ENCODE results near the gene GPAT3. TPM values are rescaled to one million over a fixed set of nuclear protein-coding genes. Genes with fewer than 3 reads are reported as not detected.
A peak's percentile ranks its signal among the peaks of the same experiment; 100 is the strongest.

The GPAT3 gene
- total RNA-seq, 1 donor = 0.36 TPM

- no peak for TF ChIP-seq CTCF (IDR thresholded peaks at IDR 0.05; ENCODE audit: extremely low read depth, low read depth, low read length)
- Histone ChIP-seq H3K27me3 (ENCODE audit: insufficient read depth, low read length) (no peaks in the 10 kb centered on the region), H3K4me2 (ENCODE audit: insufficient read depth, low read length) (peak overlapping the region; percentile 29), H4K20me1 (ENCODE audit: insufficient read depth, low read length) (no peaks in the 10 kb centered on the region), H3K36me3 (ENCODE audit: insufficient read depth, low read length) (no peaks in the 10 kb centered on the region), H3K4me1 (ENCODE audit: insufficient read depth, low read length) (peaks cover 28% of the 10 kb centered on the region), H3K79me2 (ENCODE audit: insufficient read depth, low read length) (no peaks in the 10 kb centered on the region), H3K9me3 (ENCODE audit: low read depth, low read length) (no peaks in the 10 kb centered on the region), H3K27ac (ENCODE audit: low read depth, low read length) (peak overlapping the region; percentile 82), H2AFZ (ENCODE audit: low read length) (peak overlapping the region; percentile 18), H3K4me3 (ENCODE audit: insufficient read depth, low read length) (no peak overlapping the region)
- DNase-seq (ENCODE audit: insufficient read length, low spot score, missing footprints) = no peak
Measured at GRCh38 chr4:83552924-83553323, 17.0 kb downstream of the GPAT3 start.

GRCh38 chr4:83556006-83556707 lies 20.2 kb downstream of the GPAT3 start:
- Histone ChIP-seq H2AFZ (ENCODE audit: low read length) (no peak overlapping the region), H3K4me1 (ENCODE audit: insufficient read depth, low read length) (peaks cover 21% of the 10 kb centered on the region), H3K36me3 (ENCODE audit: insufficient read depth, low read length) (no peaks in the 10 kb centered on the region), H3K79me2 (ENCODE audit: insufficient read depth, low read length) (no peaks in the 10 kb centered on the region), H3K27me3 (ENCODE audit: insufficient read depth, low read length) (no peaks in the 10 kb centered on the region), H4K20me1 (ENCODE audit: insufficient read depth, low read length) (no peaks in the 10 kb centered on the region), H3K27ac (ENCODE audit: low read depth, low read length) (no peak overlapping the region), H3K4me3 (ENCODE audit: insufficient read depth, low read length) (no peak overlapping the region), H3K4me2 (ENCODE audit: insufficient read depth, low read length) (no peak overlapping the region), H3K9me3 (ENCODE audit: low read depth, low read length) (no peaks in the 10 kb centered on the region)
- no peak for TF ChIP-seq CTCF (IDR thresholded peaks at IDR 0.05; ENCODE audit: extremely low read depth, low read depth, low read length)
- no peak for DNase-seq (ENCODE audit: insufficient read length, low spot score, missing footprints)

- H3K36me3 ChIP-seq (ENCODE audit: insufficient read depth, low read length) = no peaks in the 10 kb centered on the region
- no peak overlapping the region for H3K4me3 ChIP-seq (ENCODE audit: insufficient read depth, low read length)
- no peaks in the 10 kb centered on the region for H3K79me2 ChIP-seq (ENCODE audit: insufficient read depth, low read length)
- no peak overlapping the region for H3K4me2 ChIP-seq (ENCODE audit: insufficient read depth, low read length)
- no peak for DNase-seq (ENCODE audit: insufficient read length, low spot score, missing footprints)
- H4K20me1 ChIP-seq (ENCODE audit: insufficient read depth, low read length) = no peaks in the 10 kb centered on the region
- H3K27ac ChIP-seq (ENCODE audit: low read depth, low read length) = no peak overlapping the region
- no peaks in the 10 kb centered on the region for H3K27me3 ChIP-seq (ENCODE audit: insufficient read depth, low read length)
- no peak overlapping the region for H2AFZ ChIP-seq (ENCODE audit: low read length)
- H3K9me3 ChIP-seq (ENCODE audit: low read depth, low read length) = no peaks in the 10 kb centered on the region
- no peak for TF ChIP-seq CTCF (IDR thresholded peaks at IDR 0.05; ENCODE audit: extremely low read depth, low read depth, low read length)
- H3K4me1 ChIP-seq (ENCODE audit: insufficient read depth, low read length) = peaks cover 26% of the 10 kb centered on the region
Measured at GRCh38 chr4:83556816-83557215, 20.9 kb downstream of the GPAT3 start.

- H3K79me2 ChIP-seq (ENCODE audit: insufficient read depth, low read length) = no peaks in the 10 kb centered on the region
- no peak for DNase-seq (ENCODE audit: insufficient read length, low spot score, missing footprints)
- H3K4me3 ChIP-seq (ENCODE audit: insufficient read depth, low read length) = no peak overlapping the region
- H3K4me1 ChIP-seq (ENCODE audit: insufficient read depth, low read length) = peaks cover 13% of the 10 kb centered on the region
- no peak overlapping the region for H3K27ac ChIP-seq (ENCODE audit: low read depth, low read length)
- no peaks in the 10 kb centered on the region for H3K36me3 ChIP-seq (ENCODE audit: insufficient read depth, low read length)
- H2AFZ ChIP-seq (ENCODE audit: low read length) = no peak overlapping the region
- no peak overlapping the region for H3K4me2 ChIP-seq (ENCODE audit: insufficient read depth, low read length)
- no peak for TF ChIP-seq CTCF (IDR thresholded peaks at IDR 0.05; ENCODE audit: extremely low read depth, low read depth, low read length)
- H3K9me3 ChIP-seq (ENCODE audit: low read depth, low read length) = no peaks in the 10 kb centered on the region
- H3K27me3 ChIP-seq (ENCODE audit: insufficient read depth, low read length) = no peaks in the 10 kb centered on the region
- no peaks in the 10 kb centered on the region for H4K20me1 ChIP-seq (ENCODE audit: insufficient read depth, low read length)
Measured at GRCh38 chr4:83558059-83558653, 22.2 kb downstream of the GPAT3 start.

Data from osteoblast (primary cell).